SU-DHL-6 (cell line): Measurements from ENCODE around the gene PHACTR2.

Source experiments
- CTCF ChIP-seq: fragments of 200-600 bp; sonication (generic); IDR thresholded peaks from one replicate; pipeline ENCODE4 v1.5.1; 2017; ENCODE audit warnings: antibody characterized with exemption, mild to moderate bottlenecking, low read length, moderate library complexity; ENCODE audit not compliant: insufficient read depth, poor library complexity, severe bottlenecking
- EZH2phosphoT487 ChIP-seq: fragments of 200-600 bp; sonication (generic), shearing (Covaris generic); conservative IDR thresholded peaks from 2 replicates; pipeline ENCODE4 v1.6.1; 2018; ENCODE audit warnings: mild to moderate bottlenecking, antibody characterized with exemption, low read length, moderate library complexity, mixed read lengths

- TF ChIP-seq CTCF (no peak), EZH2phosphoT487 (no peak)
These were observed 43.9 kb downstream of the PHACTR2 start for GRCh38 chr6:143721642-143722041.
